K562 treated with DMSO at 1 percent for 24 hours (cell line): ENCODE data around the gene KCNA5. TPM values are rescaled to one million over a fixed set of nuclear protein-coding genes. Genes with fewer than 3 reads are reported as not detected.

Experiments
- total RNA-seq: library from RNA; unstranded; fragments of 300-600 nt; gene quantifications from 2 replicates; pipeline ENCODE4 v1.2.3, GENCODE V29; 2022; ENCODE audit warnings: low read depth; ENCODE audit not compliant: insufficient read depth

The KCNA5 gene
- total RNA-seq: not detected in 2 replicates

DNA sequence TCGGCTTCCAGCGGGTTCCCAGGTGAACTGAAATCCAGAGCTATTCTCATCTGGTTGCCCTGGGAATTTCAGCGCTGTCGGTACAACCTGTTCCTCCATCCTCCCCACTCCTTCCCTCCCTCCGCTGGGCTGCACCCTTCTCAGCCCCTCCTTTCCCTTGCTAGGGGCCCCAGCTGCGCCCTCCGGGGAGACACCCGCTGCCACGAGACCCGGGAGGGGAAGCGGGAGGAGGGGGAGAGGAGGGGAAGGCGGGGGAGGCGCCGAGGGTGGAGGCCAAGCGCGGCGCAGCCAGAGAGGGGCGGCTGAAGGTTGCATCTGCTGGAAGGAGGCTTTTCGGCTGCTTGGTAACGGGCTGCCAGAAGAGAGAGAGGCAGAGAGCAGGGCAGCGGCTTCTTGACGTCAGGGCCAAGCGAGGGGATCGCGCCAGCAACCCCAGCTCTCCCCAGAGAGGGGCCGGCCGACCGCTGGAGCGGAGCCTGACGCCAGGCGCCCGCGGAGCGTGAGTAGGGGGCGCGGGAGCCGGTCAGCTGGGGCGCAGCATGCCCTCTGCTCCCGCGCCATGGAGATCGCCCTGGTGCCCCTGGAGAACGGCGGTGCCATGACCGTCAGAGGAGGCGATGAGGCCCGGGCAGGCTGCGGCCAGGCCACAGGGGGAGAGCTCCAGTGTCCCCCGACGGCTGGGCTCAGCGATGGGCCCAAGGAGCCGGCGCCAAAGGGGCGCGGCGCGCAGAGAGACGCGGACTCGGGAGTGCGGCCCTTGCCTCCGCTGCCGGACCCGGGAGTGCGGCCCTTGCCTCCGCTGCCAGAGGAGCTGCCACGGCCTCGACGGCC lies at the start of gene KCNA5:
TSS of gene KCNA5 (plus strand) at position 291 of the 831 bp plus-strand sequence. CDS start at position 560, 269 bp downstream.

Other genes starting within 250 kb of the KCNA5 start
- gene KCNA1, start 134.0 kb upstream of the KCNA5 start, total RNA-seq: not detected in 2 replicates